ENCODE measurements around the gene KLHDC7B.

DNA sequence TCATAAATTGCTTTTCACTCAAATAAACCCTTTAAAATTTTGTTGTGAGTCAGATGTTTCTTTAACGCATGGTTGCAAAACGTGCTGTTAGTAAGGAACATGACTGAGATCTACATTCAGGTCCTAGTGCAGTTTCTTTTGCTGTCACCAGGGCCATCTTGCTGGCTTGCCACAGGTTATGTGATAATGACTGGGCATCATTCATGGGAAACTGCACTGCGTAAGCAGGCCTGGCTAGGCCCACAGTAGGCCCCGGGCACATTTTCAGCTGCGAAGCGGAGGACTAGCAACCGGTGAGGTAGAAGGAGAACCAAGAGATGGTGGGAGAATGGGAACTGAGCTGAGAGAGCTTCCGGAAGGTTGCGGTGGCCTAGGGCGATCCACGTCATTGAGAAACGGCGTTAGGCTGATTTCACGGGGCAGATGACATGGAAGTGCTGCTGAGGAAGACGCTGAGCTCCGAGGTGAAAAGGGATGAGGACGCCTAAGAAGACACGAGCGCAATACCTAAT is 3.2 kb upstream of the KLHDC7B start:
- TF ChIP-seq, protein P1, sequence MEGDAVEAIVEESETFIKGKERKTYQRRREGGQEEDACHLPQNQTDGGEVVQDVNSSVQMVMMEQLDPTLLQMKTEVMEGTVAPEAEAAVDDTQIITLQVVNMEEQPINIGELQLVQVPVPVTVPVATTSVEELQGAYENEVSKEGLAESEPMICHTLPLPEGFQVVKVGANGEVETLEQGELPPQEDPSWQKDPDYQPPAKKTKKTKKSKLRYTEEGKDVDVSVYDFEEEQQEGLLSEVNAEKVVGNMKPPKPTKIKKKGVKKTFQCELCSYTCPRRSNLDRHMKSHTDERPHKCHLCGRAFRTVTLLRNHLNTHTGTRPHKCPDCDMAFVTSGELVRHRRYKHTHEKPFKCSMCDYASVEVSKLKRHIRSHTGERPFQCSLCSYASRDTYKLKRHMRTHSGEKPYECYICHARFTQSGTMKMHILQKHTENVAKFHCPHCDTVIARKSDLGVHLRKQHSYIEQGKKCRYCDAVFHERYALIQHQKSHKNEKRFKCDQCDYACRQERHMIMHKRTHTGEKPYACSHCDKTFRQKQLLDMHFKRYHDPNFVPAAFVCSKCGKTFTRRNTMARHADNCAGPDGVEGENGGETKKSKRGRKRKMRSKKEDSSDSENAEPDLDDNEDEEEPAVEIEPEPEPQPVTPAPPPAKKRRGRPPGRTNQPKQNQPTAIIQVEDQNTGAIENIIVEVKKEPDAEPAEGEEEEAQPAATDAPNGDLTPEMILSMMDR (IDR thresholded peaks at IDR 0.05) = no peak
- TF ChIP-seq, protein P2, sequence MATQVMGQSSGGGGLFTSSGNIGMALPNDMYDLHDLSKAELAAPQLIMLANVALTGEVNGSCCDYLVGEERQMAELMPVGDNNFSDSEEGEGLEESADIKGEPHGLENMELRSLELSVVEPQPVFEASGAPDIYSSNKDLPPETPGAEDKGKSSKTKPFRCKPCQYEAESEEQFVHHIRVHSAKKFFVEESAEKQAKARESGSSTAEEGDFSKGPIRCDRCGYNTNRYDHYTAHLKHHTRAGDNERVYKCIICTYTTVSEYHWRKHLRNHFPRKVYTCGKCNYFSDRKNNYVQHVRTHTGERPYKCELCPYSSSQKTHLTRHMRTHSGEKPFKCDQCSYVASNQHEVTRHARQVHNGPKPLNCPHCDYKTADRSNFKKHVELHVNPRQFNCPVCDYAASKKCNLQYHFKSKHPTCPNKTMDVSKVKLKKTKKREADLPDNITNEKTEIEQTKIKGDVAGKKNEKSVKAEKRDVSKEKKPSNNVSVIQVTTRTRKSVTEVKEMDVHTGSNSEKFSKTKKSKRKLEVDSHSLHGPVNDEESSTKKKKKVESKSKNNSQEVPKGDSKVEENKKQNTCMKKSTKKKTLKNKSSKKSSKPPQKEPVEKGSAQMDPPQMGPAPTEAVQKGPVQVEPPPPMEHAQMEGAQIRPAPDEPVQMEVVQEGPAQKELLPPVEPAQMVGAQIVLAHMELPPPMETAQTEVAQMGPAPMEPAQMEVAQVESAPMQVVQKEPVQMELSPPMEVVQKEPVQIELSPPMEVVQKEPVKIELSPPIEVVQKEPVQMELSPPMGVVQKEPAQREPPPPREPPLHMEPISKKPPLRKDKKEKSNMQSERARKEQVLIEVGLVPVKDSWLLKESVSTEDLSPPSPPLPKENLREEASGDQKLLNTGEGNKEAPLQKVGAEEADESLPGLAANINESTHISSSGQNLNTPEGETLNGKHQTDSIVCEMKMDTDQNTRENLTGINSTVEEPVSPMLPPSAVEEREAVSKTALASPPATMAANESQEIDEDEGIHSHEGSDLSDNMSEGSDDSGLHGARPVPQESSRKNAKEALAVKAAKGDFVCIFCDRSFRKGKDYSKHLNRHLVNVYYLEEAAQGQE (IDR thresholded peaks at IDR 0.05; ENCODE audit: insufficient read depth in 1 of 2, low read depth in 2 of 2, low read length in 1 of 2) = no peak

Data from Panc1 (cell line).